NCI-H345 treated with DMSO at 0.1 percent for 48 hours (cell line): ENCODE data around the gene NUP35.

Experiments
- DNase-seq: peaks from one replicate; lab custom pipeline; 2025; ENCODE audit not compliant: unreplicated experiment; lab: John Stamatoyannopoulos, UW

The NUP35 gene

GRCh38 chr2:183209395-183210028, 85.3 kb downstream of the NUP35 start:
- DNase-seq, result no peak
